ENCODE measurements around the gene POLR3GL.
A peak's percentile ranks its signal among the peaks of the same experiment; 100 is the strongest.
"Not testable (repeated sequence)": the region's sequence is repeated elsewhere in the genome, so short reads cannot be mapped to it uniquely, and the experiment has no call there.

POLR3GL gene
- total RNA-seq, result 10.7 to 28.2 (median 21.9) reads per million in 9 experiments

- H3K4me1 Mint-ChIP-seq (ENCODE audit: low read depth in 2 of 2), result peaks cover 39 to 45% of the 10 kb centered on the region in 2 donors
- no peaks in the 10 kb centered on the region for H3K27me3 Mint-ChIP-seq
Measured at GRCh38 chr1:145964328-145965118, at the start of gene POLR3GL, which contains the start of gene ANKRD34A. Gene POLR3GL, plus strand, starts transcription at chr1:145964690. Its CDS starts 10,176 bp downstream, at chr1:145974866. Gene ANKRD34A, minus strand, starts transcription at chr1:145964575. Its CDS starts 2,816 bp downstream, at chr1:145961759.

GRCh38 chr1:145916745-145917144 is 47.7 kb upstream of the POLR3GL start:
- Mint-ChIP-seq H3K27ac (peak overlapping the region in 1 of 2 donors; percentile 89), H3K36me3 (ENCODE audit: insufficient read depth) (peaks cover 53% of the 10 kb centered on the region), H3K4me1 (ENCODE audit: low read depth in 2 of 2) (peaks cover 26 to 33% of the 10 kb centered on the region in 2 donors), H3K9me3 (no peaks in the 10 kb centered on the region), H3K4me3 (peak overlapping the region; percentile 72 to 96), H3K27me3 (no peaks in the 10 kb centered on the region)
- ATAC-seq (replicated peaks) (no peak), DNase-seq (no peak)

More at GRCh38 chr1:145964328-145965118, at the start of gene POLR3GL, which contains the start of gene ANKRD34A:
- Mint-ChIP-seq H3K9me3 (no peaks in the 10 kb centered on the region), H3K4me3 (peak within 1 kb of the TSS; percentile 96 to 99), H3K27ac (peak within 1 kb of the TSS; percentile 89 to 93), H3K36me3 (ENCODE audit: insufficient read depth) (no peaks in the 10 kb centered on the region)
- ATAC-seq (replicated peaks) (peak; percentile 90), DNase-seq (peak; percentile 85 to 91 (median 91))

- DNase-seq (no peak), ATAC-seq (replicated peaks) (no peak)
- Mint-ChIP-seq H3K9me3 (no peaks in the 10 kb centered on the region), H3K27me3 (no peaks in the 10 kb centered on the region), H3K36me3 (ENCODE audit: insufficient read depth) (peaks cover 48% of the 10 kb centered on the region), H3K4me1 (ENCODE audit: low read depth in 2 of 2) (peaks cover 26 to 33% of the 10 kb centered on the region in 2 donors), H3K27ac (peak overlapping the region; percentile 89 to 94), H3K4me3 (peak overlapping the region; percentile 88 to 96)
Measured at GRCh38 chr1:145917595-145917994, 46.9 kb upstream of the POLR3GL start.

- H3K9me3 Mint-ChIP-seq, result no peaks in the 10 kb centered on the region
- ATAC-seq (replicated peaks) (peak; percentile 88), DNase-seq (peak; percentile 89 to 90 (median 89))
- H3K4me3 Mint-ChIP-seq, result peak within 1 kb of the TSS; percentile 88 to 96
- peaks cover 46% of the 10 kb centered on the region for H3K36me3 Mint-ChIP-seq (ENCODE audit: insufficient read depth)
- H3K27me3 Mint-ChIP-seq, result no peaks in the 10 kb centered on the region
- H3K27ac Mint-ChIP-seq, result peak within 1 kb of the TSS; percentile 89 to 94
- H3K4me1 Mint-ChIP-seq (ENCODE audit: low read depth in 2 of 2), result peaks cover 26 to 33% of the 10 kb centered on the region in 2 donors
Measured at GRCh38 chr1:145918144-145918991, 46.1 kb upstream of the POLR3GL start, which contains the start of gene PEX11B. Gene PEX11B, minus strand, starts transcription at chr1:145918717. Its CDS starts 29 bp downstream, at chr1:145918688.

- peak overlapping the region; percentile 89 to 94 for H3K27ac Mint-ChIP-seq
- H3K4me1 Mint-ChIP-seq (ENCODE audit: low read depth in 2 of 2), result peaks cover 26% of the 10 kb centered on the region in 2 donors
- no peaks in the 10 kb centered on the region for H3K27me3 Mint-ChIP-seq
- peaks cover 48% of the 10 kb centered on the region for H3K36me3 Mint-ChIP-seq (ENCODE audit: insufficient read depth)
- ATAC-seq (replicated peaks) (peak; percentile 5), DNase-seq (no peak)
- H3K4me3 Mint-ChIP-seq, result peak overlapping the region; percentile 88 to 96
- H3K9me3 Mint-ChIP-seq, result no peaks in the 10 kb centered on the region
Measured at GRCh38 chr1:145918992-145919939, 45.2 kb upstream of the POLR3GL start.

- not testable (repeated sequence) for H3K9me3 Mint-ChIP-seq; H3K27me3 Mint-ChIP-seq; ATAC-seq (replicated peaks); DNase-seq
- H3K4me1 Mint-ChIP-seq (ENCODE audit: low read depth in 2 of 2), result peaks cover 26% of the 10 kb centered on the region in 2 donors
- peak overlapping the region in 1 of 2 donors; percentile 58 for H3K27ac Mint-ChIP-seq
- H3K4me3 Mint-ChIP-seq, result peak overlapping the region; percentile 88 to 96
- H3K36me3 Mint-ChIP-seq (ENCODE audit: insufficient read depth), result peaks cover 43% of the 10 kb centered on the region
Measured at GRCh38 chr1:145920297-145920696, 44.2 kb upstream of the POLR3GL start.

- Mint-ChIP-seq H3K27me3 (no peaks in the 10 kb centered on the region), H3K4me1 (ENCODE audit: low read depth in 2 of 2) (peaks cover 13 to 29% of the 10 kb centered on the region in 2 donors), H3K9me3 (no peaks in the 10 kb centered on the region), H3K27ac (no peak overlapping the region), H3K4me3 (no peak overlapping the region), H3K36me3 (ENCODE audit: insufficient read depth) (peaks cover 36% of the 10 kb centered on the region)
- DNase-seq, result no peak
- ATAC-seq (replicated peaks), result no peak
Measured at GRCh38 chr1:145922266-145922665, 42.2 kb upstream of the POLR3GL start.

- peaks cover 11 to 16% of the 10 kb centered on the region in 2 donors for H3K4me1 Mint-ChIP-seq (ENCODE audit: low read depth in 2 of 2)
- H3K9me3 Mint-ChIP-seq, result no peaks in the 10 kb centered on the region
- H3K4me3 Mint-ChIP-seq, result no peak overlapping the region
- no peak overlapping the region for H3K27ac Mint-ChIP-seq
- peaks cover 27% of the 10 kb centered on the region for H3K36me3 Mint-ChIP-seq (ENCODE audit: insufficient read depth)
- no peaks in the 10 kb centered on the region for H3K27me3 Mint-ChIP-seq
- DNase-seq (peak in 1 of 3 experiments; percentile 7), ATAC-seq (replicated peaks) (peak; percentile 1)
Measured at GRCh38 chr1:145926686-145927062, 37.8 kb upstream of the POLR3GL start.

GRCh38 chr1:145927063-145927886 is 37.2 kb upstream of the POLR3GL start, which contains the start of gene RBM8A:
Gene RBM8A, minus strand, starts transcription at chr1:145927484. Its CDS starts 58 bp downstream, at chr1:145927426.
- ATAC-seq (replicated peaks), result peak; percentile 96
- Mint-ChIP-seq H3K27ac (no peak within 1 kb of the TSS), H3K9me3 (no peaks in the 10 kb centered on the region), H3K27me3 (no peaks in the 10 kb centered on the region), H3K36me3 (ENCODE audit: insufficient read depth) (peaks cover 27% of the 10 kb centered on the region), H3K4me3 (no peak within 1 kb of the TSS), H3K4me1 (ENCODE audit: low read depth in 2 of 2) (peaks cover 16 to 19% of the 10 kb centered on the region in 2 donors)
- DNase-seq, result peak; percentile 92 to 94 (median 93)

- Mint-ChIP-seq H3K9me3 (no peaks in the 10 kb centered on the region), H3K4me3 (no peak overlapping the region), H3K36me3 (ENCODE audit: insufficient read depth) (peaks cover 27% of the 10 kb centered on the region), H3K27me3 (no peaks in the 10 kb centered on the region), H3K4me1 (ENCODE audit: low read depth in 2 of 2) (peaks cover 24 to 27% of the 10 kb centered on the region in 2 donors), H3K27ac (peak overlapping the region in 1 of 2 donors; percentile 72)
- no peak for DNase-seq
- ATAC-seq (replicated peaks), result no peak
Measured at GRCh38 chr1:145927916-145928643, 36.4 kb upstream of the POLR3GL start.

GRCh38 chr1:145932522-145933009 is 31.9 kb upstream of the POLR3GL start:
- peak; percentile 11 to 37 (median 12) for DNase-seq

More at GRCh38 chr1:145932522-145933009, 31.9 kb upstream of the POLR3GL start:
- peak; percentile 55 for ATAC-seq (replicated peaks)
- not testable (repeated sequence) for H3K27me3 Mint-ChIP-seq, H3K9me3 Mint-ChIP-seq
- Mint-ChIP-seq H3K36me3 (ENCODE audit: insufficient read depth) (peaks cover 34% of the 10 kb centered on the region), H3K4me1 (ENCODE audit: low read depth in 2 of 2) (peaks cover 25 to 33% of the 10 kb centered on the region in 2 donors), H3K27ac (peak overlapping the region; percentile 91), H3K4me3 (peak overlapping the region; percentile 50 to 74)

All from effector memory CD8-positive, alpha-beta T cell (primary cell).